ENCODE data around the gene MAP4.

MAP4 gene

GRCh38 chr3:47964740-47965139 is 51.5 kb downstream of the MAP4 start:
- no peak for DNase-seq (ENCODE audit: low read depth)

- no peak for DNase-seq (ENCODE audit: low read depth)
These were observed 54.2 kb downstream of the MAP4 start for GRCh38 chr3:47961815-47962606.

DNA sequence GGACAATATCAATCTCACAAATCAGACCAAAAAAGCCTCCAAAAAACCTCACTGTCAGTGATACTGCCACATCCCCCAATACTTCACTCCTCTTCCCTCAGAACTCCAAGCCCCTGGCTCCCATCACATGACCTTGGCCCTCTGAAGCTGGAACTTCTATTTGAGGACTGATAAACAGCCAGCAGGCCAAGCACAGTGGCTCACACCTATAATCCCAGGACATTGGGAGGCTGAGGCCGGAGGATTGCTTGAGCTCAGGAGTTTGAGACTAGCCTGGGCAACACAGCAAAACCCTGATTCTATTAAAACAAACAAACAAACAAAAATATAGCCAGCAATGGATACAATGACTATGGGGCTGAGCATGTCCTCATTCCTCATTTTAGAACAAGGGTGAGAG is 55.2 kb downstream of the MAP4 start:
- no peak for DNase-seq (ENCODE audit: low read depth)

DNA sequence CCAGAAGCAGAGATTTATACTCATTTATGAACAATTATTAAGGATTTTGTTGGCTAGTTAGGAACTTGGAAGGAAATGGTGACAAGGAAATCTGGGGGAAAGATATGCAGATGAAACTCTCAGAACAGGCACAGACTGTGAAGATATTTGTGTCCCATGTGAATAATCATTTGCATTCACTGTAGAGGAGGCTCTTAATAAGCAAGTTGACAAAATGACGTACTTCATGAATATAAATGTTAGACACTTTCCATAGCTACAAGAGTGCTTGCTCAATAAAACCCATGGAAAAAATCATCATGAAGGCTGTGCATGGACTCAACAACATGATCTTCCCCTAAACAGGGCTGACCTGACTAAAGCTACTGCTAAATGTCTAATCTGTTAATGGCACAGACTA is 59.7 kb downstream of the MAP4 start:
- DNase-seq (ENCODE audit: low read depth) = no peak

- no peak for DNase-seq (ENCODE audit: low read depth)
These were observed 61.6 kb downstream of the MAP4 start for GRCh38 chr3:47954567-47954966.

DNA sequence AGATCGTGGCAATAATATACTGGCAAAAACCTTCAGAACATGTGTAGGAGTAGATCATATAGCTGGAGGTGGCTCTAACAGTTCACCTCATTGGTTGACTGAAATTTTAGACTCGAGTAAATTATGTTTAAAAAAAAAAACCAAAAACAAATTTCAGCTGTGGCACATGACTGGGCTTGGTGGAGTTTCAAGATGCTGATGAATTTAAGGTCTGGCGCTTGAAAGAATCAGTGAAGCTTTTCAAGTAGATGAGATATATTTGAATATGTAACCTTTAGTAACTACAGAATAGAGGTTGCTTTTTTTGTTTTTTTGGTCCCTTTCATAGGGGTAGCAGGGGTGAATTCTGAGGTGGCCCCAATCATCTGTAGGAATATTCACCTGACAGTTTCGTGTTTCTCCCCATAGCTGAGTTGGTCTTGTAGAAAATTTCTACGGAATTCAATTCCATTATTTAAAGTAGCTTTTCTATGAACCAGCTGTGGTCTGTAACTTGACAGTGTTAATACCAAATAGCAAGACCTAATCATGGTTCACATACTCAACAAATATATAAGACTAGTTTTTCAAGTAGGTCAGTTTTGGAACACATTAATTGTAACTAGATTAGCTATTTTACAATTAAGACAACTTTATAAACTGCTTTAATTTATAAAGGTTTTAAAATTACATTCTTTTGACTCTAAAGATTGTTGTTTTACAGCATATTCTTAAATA is 65.6 kb downstream of the MAP4 start:
- no peak for DNase-seq (ENCODE audit: low read depth)

DNA sequence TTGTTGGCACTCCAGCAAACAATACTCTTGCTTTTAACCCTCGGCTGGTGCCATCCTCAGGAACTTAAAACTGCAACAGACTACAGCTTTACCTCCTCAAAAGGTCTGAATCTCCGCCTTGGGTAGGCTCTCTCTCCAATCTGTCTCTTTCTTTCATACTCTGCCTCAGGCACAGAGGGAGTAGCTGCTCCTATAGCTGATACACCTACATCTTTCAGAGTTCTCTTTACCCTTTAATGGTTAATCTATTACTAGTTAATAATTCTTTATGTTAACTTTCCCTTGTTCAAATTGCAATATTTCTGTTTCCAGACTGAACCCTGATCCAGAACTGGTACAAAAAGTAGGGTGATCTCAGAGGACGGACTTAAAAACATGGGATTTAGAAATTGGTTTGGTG is 66.2 kb downstream of the MAP4 start:
- no peak for DNase-seq (ENCODE audit: low read depth)

GRCh38 chr3:47940232-47940631 is 76.0 kb downstream of the MAP4 start:
- no peak for DNase-seq (ENCODE audit: low read depth)

- no peak for DNase-seq (ENCODE audit: low read depth)
These were observed 83.8 kb downstream of the MAP4 start for GRCh38 chr3:47932421-47932820.

DNA sequence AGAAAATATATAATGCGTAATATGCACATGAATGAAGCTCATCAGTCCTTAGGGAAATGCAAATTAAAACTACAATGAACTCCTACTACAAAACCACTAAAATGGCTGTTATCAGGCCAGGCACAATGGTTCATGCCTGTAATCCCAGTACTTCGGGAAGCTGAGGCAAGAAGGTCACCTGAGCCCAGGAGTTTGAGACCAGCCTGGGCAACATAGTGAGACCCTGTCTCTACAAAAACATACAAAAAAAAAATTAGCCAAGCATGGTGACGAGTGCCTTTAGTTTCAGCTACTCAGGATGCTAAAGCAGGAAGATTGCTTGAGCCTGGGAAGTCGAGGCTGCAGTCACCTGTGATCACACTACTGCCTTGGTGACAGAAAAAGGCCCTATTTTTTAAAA is 85.2 kb downstream of the MAP4 start:
- DNase-seq (ENCODE audit: low read depth) = no peak

- no peak for DNase-seq (ENCODE audit: low read depth)
These were observed 99.5 kb downstream of the MAP4 start for GRCh38 chr3:47916696-47917095.

GRCh38 chr3:47916201-47916600 is 100.0 kb downstream of the MAP4 start:
- no peak for DNase-seq (ENCODE audit: low read depth)

DNA sequence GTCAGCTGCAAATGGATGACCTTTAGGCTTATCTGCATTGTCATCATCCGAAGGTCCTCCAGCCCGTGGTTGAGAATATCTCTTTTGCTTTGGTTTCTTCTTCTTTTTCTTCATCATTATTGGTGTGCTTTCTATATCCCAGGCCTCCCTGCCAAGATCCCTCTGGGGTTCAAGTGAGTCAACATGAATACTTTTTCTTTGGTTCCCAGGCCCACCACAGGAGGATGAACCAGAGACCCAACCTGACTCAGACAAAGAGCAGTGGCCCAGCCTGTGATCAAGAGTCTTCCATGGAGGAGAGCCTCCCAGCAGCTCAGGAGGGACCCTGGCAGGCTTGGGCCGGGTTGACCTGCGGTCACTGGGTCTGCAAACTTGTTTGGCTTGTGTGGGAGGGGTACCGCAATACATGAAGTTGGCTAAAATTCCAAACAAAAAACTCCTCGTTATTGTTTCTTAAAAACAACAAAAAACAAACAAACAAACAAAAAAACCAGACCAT is 104.2 kb downstream of the MAP4 start:
- DNase-seq (ENCODE audit: low read depth) = no peak

DNA sequence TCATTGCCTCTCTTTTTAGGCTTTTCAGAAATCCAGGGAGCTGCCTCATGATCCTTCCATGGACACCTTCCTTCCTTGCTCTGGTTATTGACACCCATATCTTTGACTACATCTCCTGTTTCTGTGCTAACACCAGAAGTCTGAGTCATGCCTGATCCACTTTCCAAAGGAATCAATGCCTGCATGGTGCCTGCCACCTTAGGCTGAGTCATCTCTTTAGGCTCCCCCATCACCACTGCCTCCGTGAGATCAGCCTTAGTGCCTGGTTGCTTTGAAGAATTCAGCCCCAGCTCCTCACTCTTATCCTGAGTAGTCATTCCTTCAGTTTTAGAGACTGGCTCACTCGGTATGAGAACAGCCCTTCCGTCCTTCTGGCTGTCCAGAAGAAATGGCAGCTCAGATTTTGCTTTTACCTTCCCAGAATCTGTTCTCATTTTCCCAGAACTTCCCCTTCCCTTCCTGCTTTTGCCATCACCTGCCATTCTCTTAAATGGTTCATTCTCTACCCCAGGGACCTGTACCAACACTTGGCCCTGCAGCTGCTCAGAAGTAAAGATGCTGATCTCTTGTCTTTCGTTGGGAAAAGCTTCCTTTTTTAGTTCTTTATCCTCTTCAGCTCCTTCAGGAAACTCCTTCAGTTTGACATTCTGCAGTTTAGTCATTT is 105.3 kb downstream of the MAP4 start:
- DNase-seq (ENCODE audit: low read depth) = no peak

DNA sequence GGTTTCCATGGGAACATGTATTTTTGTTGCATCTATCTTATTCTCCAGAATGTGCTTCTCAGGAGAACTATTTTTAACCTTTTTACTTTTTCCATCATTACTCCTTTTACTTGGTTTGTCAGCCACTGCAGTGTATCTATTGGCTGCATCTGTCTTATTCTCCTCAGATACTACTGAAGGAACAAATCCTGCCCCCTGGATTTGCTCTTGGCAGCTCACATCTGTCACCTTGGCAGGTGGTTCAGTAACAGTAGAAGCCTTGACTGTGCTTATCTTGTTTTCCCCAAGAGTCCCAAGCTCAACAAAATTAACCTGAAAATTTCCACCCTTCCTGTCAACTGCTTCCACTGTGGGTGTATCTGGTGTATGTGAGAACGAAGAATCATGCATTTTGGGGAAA is 106.0 kb downstream of the MAP4 start:
- DNase-seq (ENCODE audit: low read depth) = no peak

DNA sequence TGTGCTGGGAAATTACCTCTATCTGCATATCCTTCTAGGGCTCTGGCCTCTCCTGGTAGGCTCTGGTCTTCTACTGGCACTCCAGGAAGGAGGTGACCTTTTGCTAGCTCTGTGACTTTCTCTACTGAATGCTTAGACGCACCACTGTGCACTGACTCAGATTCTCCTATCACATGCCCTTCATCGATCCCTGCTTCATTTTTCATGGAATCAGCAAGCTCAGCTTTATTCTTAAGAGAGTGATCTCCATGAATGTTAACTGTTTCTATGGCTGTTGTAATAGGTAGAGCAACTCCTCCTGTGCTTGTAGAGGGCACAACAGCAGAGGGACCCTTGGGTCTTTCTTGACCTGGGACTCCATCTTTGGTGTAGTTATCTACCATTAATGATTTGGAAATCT is 106.6 kb downstream of the MAP4 start:
- no peak for DNase-seq (ENCODE audit: low read depth)

- no peak for DNase-seq (ENCODE audit: low read depth)
These were observed 107.5 kb downstream of the MAP4 start for GRCh38 chr3:47908744-47909143.

DNA sequence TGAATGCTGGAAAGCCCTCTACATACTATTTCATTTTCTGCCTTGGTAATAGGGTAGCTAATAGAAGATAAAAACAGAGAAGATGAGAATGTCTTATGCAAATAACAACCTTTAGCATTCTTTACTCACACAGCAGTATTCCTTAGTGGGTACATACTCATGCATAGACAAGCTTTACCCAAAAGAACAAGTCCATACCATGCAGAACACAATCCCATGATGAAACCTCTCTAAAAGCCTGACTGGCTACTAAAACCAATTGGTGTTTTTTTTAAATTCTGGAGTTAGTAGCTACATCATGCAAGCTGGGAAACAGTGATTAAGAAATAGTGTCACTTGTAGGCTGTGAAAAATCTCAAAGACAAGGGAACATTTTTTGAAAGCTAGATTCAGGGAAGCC is 108.4 kb downstream of the MAP4 start:
- DNase-seq (ENCODE audit: low read depth) = no peak

- DNase-seq (ENCODE audit: low read depth) = no peak
These were observed 113.5 kb downstream of the MAP4 start for GRCh38 chr3:47902746-47903145.

DNA sequence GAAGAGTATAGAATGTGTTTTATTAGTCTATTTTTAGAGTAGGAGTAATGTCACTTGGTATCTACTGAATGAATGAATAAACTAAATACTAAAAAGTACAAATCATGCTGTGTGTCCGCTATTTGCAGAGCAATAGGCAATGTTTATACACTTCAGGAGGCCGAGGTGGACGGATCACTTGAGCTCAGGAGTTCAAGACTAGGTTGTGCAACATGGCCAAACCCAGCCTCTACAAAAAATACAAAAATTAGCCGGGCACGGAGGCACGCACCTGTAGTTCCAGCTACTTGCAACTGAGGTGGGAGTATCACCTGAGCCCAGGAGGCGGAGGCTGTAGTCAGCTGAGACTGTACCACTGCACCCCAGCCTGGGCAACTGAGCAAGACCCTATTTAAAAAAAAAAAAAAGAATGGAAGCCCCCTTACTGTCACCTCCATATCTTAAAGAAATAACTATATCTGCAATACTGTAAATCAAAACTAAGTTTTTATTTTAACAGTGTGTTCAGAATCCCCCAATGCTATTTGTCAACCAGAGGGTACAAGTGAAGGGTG is 114.9 kb downstream of the MAP4 start:
- DNase-seq (ENCODE audit: low read depth) = no peak

GRCh38 chr3:47899495-47900108 is 116.6 kb downstream of the MAP4 start:
- no peak for DNase-seq (ENCODE audit: low read depth)

DNA sequence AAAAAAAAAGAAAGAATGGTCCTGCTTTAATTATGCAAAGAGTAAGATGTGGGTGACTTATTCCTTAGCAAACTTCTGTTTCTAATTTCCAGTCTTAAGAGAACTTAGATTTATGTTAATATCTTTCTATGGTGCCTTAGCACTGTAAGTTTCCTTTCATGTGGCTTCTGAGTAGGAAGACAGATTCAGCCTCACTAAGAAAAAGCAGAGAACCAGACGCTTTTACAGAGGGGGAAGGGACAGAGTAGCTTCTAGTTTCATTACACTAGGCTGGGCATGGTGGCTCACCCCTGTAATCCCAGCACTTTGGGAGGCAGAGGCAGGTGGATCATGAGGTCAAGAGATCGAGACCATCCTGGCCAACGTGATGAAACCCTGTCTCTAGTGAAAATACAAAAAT is 118.3 kb downstream of the MAP4 start:
- no peak for DNase-seq (ENCODE audit: low read depth)
